Neural crest cell (in vitro differentiated cells): ENCODE data around the gene RASSF7. TPM values are rescaled to one million over a fixed set of nuclear protein-coding genes. Genes with fewer than 3 reads are reported as not detected.

Experiments used
- DNase-seq: peaks from one replicate; pipeline ENCODE4 v3.0.0; 2021; ENCODE audit warnings: low read depth, mixed read lengths, low spot score
- H3K27ac Mint-ChIP-seq: one replicate; pipeline ENCODE4 v1.8.0; 2021; ENCODE audit warnings: mild to moderate bottlenecking, mixed read lengths; ENCODE audit not compliant: unreplicated experiment
- H3K27me3 Mint-ChIP-seq: 2 replicates; pipeline ENCODE4 v1.8.0; 2021; ENCODE audit warnings: low read depth, mild to moderate bottlenecking, mixed read lengths
- H3K36me3 Mint-ChIP-seq: 2 replicates; pipeline ENCODE4 v1.8.0; 2021; ENCODE audit warnings: low read depth, mild to moderate bottlenecking, mixed read lengths
- H3K4me1 Mint-ChIP-seq: 2 replicates; pipeline ENCODE4 v1.8.0; 2021; ENCODE audit warnings: mixed read lengths
- H3K4me3 Mint-ChIP-seq: one replicate; pipeline ENCODE4 v1.8.0; 2021; ENCODE audit warnings: mild to moderate bottlenecking, mixed read lengths
- H3K9me3 Mint-ChIP-seq: 2 replicates; pipeline ENCODE4 v1.8.0; 2021; ENCODE audit warnings: mixed read lengths
- total RNA-seq: library from RNA; stranded (reverse); gene quantifications from 2 replicates; pipeline ENCODE4 v1.2.1, GENCODE V29; 2021
- TF ChIP-seq, protein P1 (sequence below): fragments of 200-600 bp; sonication (generic); conservative IDR thresholded peaks from 2 replicates; pipeline ENCODE4 v1.5.0; 2021; ENCODE audit warnings: antibody characterized with exemption, mild to moderate bottlenecking

Gene RASSF7
- total RNA-seq, 1 donor from 2014 or later, result 7.3 TPM

DNA sequence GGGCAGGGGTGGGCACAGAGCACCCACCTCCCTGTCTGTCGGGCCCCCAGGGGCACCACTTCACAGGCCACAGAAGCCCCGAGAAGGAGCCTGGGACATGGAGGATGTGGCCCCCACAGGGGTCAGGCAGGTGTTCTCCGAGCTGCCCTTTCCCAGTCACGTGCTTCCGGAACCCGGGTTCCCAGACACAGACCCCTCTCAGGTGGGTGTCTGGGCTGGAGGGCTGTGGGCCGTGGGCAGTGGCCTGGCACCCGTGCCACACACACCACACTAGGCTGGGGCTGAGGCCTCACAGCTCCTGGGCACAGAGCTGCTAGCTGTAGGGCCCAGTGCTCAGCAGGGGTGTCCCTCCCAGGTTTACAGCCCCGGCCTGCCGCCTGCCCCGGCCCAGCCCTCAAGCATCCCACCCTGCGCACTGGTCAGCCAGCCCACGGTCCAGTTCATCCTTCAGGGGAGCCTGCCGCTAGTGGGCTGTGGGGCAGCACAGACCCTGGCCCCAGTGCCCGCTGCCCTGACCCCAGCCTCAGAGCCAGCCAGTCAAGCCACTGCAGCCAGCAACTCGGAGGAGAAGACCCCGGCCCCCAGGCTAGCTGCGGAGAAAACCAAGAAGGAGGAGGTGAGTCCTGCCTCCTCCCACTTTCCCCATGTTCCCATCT lies 49.5 kb downstream of the RASSF7 start:
- Mint-ChIP-seq H3K4me1 (peaks cover 9% of the 10 kb centered on the region), H3K27ac (no peak overlapping the region), H3K36me3 (peaks cover 7% of the 10 kb centered on the region), H3K9me3 (no peaks in the 10 kb centered on the region), H3K4me3 (peak overlapping the region; percentile 54), H3K27me3 (peaks cover 2% of the 10 kb centered on the region)
- TF ChIP-seq, protein P1, sequence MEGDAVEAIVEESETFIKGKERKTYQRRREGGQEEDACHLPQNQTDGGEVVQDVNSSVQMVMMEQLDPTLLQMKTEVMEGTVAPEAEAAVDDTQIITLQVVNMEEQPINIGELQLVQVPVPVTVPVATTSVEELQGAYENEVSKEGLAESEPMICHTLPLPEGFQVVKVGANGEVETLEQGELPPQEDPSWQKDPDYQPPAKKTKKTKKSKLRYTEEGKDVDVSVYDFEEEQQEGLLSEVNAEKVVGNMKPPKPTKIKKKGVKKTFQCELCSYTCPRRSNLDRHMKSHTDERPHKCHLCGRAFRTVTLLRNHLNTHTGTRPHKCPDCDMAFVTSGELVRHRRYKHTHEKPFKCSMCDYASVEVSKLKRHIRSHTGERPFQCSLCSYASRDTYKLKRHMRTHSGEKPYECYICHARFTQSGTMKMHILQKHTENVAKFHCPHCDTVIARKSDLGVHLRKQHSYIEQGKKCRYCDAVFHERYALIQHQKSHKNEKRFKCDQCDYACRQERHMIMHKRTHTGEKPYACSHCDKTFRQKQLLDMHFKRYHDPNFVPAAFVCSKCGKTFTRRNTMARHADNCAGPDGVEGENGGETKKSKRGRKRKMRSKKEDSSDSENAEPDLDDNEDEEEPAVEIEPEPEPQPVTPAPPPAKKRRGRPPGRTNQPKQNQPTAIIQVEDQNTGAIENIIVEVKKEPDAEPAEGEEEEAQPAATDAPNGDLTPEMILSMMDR, result no peak
- no peak for DNase-seq

DNA sequence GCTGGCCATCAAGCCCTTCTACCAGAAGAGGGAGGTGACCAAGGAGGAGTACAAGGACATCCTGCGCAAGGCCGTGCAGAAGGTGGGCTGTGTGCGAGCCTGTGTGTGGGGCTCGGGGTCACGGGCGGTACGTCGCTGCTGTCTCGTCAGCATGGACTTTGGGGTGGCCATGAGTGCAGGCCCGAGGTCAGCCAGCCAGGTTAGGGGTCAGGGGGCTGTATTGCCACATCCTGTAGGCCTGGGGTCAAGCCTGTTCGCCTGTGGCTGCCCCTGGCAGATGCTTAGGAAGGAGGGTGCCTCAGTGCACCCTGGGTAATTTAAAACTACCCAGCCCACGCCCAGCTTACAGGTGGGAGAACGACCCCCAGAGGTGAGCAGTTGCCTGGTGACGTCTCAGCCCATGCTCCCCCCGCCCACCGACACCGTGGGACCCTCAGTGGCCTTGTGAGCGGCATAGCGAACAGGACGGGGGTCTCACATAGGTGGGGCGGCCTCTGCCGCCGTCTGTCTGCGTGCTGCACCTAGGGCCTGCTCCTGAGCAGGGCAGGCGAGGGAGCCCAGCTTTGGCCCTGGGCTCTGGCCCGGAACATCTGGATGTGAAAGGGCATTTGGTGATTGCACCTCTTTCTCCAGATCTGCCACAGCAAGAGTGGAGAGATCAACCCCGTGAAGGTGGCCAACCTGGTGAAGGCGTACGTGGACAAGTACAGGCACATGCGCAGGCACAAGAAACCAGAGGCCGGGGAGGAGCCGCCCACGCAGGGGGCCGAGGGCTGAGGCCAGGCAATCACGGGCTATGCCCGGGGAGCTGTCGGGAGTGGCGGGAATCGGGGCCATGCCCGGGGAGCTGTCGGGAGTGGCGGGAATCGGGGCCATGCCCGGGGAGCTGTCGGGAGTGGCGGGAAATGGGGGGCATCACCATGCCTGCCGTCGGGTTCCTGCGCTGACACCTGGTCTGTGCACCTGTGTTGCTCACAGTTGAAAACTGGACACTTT lies 50.5 kb downstream of the RASSF7 start:
- Mint-ChIP-seq H3K4me3 (peak overlapping the region; percentile 85), H3K9me3 (no peaks in the 10 kb centered on the region), H3K4me1 (peaks cover 16% of the 10 kb centered on the region), H3K27ac (no peak overlapping the region), H3K27me3 (peaks cover 6% of the 10 kb centered on the region), H3K36me3 (peaks cover 7% of the 10 kb centered on the region)
- TF ChIP-seq, protein P1, result no peak
- no peak for DNase-seq

DNA sequence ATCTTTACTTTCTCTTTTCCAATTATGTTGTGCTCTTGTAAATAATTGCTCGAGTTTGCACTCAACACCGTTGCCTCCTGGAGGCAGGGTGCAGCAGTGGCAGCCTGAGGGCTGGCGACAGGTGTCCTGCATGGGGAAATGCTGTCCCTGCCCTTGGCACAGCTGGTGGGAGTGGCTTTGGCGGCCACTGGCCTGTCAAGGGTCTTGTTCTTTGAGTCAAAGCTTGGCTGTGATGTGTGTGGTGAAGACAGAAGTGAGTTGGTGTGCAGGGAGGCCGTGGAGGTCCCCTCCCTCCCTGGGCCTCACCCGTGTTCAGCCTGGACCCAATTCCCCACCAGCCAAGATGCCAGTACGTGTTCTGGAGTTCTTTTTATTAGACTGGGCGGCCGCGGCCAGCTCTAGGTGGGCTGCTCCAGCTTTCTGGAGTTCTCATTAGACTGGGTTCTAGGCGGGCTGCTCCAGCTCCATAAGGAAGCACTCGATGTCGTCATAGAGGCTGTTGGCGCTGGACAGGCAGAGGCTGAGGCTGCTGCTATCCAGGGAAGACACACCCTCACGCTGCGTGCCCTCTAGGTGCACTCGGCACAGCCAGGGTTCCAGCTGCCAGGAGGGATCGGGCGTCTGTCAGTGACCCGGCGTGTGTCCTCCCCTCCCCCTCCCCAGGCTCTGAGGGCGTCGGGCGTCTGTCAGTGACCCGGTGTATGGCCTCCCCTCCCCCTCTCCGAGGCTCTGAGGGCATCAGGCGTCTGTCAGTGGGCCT lies 51.6 kb downstream of the RASSF7 start:
- no peak for DNase-seq
- Mint-ChIP-seq H3K27me3 (peaks cover 6% of the 10 kb centered on the region), H3K4me3 (peak overlapping the region; percentile 85), H3K36me3 (peaks cover 3% of the 10 kb centered on the region), H3K9me3 (no peaks in the 10 kb centered on the region), H3K4me1 (peaks cover 16% of the 10 kb centered on the region), H3K27ac (no peak overlapping the region)
- TF ChIP-seq, protein P1, result peak; percentile 38

DNA sequence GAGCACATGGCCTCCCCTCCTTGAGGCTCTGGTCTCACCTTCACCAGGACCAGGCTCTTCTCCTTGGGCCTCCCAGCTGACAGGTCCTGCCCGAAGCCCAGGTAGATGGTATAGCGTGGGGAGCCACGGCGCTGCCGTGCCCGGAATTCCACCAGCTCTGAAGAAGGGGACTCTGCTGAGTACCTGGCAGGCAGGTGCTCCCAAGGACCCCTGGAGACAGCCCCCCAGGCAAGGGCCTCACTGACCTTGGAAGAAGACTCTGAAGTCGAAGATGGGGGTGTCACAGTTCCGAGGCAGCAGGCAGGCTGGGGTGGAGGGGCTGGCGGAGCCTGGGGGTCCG lies 52.2 kb downstream of the RASSF7 start:
- Mint-ChIP-seq H3K27ac (no peak overlapping the region), H3K9me3 (no peaks in the 10 kb centered on the region), H3K4me1 (peaks cover 16% of the 10 kb centered on the region), H3K36me3 (peaks cover 3% of the 10 kb centered on the region), H3K4me3 (peak overlapping the region; percentile 31), H3K27me3 (peaks cover 6% of the 10 kb centered on the region)
- DNase-seq, result no peak
- TF ChIP-seq, protein P1, result no peak

DNA sequence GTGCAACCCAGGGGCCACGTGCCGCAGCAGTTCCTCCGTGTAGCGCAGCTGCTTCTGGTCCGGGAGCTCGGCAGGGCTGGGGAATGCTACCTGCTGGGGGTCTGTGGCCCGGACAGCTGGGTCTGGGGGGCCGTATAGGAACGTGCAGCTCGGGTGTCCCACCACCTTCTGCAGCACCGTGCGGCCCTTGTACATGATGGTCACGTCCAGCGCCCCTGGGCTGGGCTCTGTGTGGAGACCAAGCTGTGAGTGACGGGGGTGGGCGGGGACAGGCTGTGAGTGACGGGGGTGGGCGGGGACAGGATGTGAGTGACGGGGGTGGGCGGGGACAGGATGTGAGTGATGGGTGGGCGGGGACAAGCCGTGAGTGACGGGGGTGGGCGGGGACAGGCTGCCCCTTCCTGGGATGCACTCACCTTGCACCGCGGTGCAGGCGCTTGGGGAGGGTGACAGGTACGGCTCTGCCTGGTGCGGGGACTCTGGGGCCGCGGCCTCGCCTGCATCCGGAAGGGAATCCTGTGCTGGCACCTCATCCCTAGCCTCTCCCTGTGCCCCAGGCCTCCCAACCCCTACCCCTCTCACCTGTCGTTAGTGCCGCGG lies 52.7 kb downstream of the RASSF7 start:
- Mint-ChIP-seq H3K4me1 (peaks cover 16% of the 10 kb centered on the region), H3K27ac (no peak overlapping the region), H3K27me3 (peaks cover 6% of the 10 kb centered on the region), H3K36me3 (peaks cover 3% of the 10 kb centered on the region), H3K9me3 (no peaks in the 10 kb centered on the region), H3K4me3 (no peak overlapping the region)
- peak; percentile 57 for DNase-seq
- TF ChIP-seq, protein P1, result no peak
